GM21619 (cell line): ENCODE data around the gene KYNU.
A peak's percentile ranks its signal among the peaks of the same experiment; 100 is the strongest.
"Not testable (repeated sequence)": the region's sequence is repeated elsewhere in the genome, so short reads cannot be mapped to it uniquely, and the experiment has no call there.

ENCODE experiments used
- ATAC-seq: cut with Tn5 transposase; IDR thresholded peaks from one replicate; pipeline ENCODE4 v1.9.1; 2021; ENCODE audit not compliant: unreplicated experiment

Gene KYNU

DNA sequence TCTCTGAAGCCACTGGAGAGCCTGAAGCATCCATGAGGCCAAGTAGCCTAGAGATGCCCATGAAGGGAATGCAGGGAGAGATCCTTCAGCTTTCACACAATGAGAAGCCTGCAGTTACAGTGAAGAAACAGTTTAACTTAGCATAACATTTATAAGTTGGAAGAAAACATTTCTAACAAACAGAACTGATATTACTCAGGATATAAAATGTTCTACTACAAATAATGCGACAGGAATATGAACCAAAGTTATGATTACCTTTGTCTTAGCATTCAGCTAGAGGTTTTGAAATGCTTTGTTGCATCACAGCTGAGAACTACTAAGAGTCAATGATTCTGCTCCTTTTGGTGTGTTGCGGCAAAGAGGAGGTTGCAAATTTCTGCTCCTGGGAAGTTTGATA, 6.9 kb upstream of the KYNU start:
- no peak for ATAC-seq

- ATAC-seq = no peak
Observed at GRCh38 chr2:142871396-142871795, 6.1 kb upstream of the KYNU start.

GRCh38 chr2:142872882-142873724, 4.4 kb upstream of the KYNU start:
- ATAC-seq = no peak

DNA sequence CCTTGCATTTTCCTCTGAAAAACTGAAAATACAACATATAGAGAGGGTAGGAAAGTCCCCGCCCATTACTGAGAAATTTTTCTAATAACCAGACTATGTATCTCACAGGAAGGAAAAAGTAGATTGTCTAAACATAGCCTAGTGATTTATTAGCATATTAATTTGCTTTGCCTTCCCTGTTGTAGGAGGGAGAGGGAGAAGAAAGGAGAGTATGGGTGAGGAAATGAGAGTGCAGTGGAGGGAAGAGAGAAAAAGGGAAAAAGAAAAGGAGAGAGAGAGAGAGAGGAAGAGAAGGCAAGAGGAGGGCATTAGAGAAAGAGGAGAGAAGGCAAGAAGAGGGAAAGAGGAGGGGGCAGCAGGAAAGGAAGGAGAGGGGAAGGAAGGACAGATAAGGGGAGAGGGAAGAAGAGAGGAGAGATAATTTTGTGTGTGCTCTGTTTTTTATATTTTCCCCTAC, 3.6 kb upstream of the KYNU start:
- no peak for ATAC-seq

GRCh38 chr2:142874293-142874814, 3.1 kb upstream of the KYNU start:
- peak; percentile 20 for ATAC-seq

DNA sequence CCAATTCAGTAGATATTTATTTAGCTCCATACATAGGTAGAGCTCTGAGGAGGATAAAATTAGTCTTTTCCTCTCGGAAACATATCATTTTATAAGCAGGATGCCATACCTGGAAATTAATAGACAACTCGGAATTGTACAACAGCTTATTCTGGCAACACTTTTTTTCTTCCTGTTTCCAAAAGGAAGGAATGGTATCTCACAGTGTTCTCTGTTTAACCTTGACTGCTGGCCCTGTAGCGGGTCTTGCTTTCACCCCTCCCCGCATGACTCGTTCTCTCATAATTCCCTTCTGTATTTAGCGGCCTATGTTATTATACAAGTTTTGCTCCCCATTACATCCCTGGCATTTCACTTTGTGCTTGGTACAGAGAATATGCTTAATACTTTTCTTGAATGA, 2.5 kb upstream of the KYNU start:
- ATAC-seq = no peak

DNA sequence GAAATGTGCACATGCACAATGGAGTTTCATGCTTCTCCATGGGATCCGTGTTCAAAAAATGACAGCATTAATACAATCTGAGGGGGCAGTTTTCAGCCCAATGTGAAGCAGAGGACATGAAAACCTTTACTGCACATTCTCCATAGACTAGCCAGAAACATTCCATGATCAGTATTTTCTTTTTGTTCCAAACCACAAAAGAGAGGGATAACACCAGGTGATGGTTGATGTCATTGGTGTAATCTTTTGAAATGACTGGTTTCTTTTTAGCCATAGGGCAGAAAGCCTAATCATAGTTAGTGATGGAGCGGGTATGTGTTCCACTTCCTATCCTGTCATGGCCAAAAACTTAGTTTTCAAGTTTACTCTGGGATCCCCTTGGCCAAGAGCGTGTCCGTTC, 1.8 kb upstream of the KYNU start:
- ATAC-seq = no peak

- no peak for ATAC-seq
Observed at GRCh38 chr2:142876423-142876822, 1.0 kb upstream of the KYNU start.

DNA sequence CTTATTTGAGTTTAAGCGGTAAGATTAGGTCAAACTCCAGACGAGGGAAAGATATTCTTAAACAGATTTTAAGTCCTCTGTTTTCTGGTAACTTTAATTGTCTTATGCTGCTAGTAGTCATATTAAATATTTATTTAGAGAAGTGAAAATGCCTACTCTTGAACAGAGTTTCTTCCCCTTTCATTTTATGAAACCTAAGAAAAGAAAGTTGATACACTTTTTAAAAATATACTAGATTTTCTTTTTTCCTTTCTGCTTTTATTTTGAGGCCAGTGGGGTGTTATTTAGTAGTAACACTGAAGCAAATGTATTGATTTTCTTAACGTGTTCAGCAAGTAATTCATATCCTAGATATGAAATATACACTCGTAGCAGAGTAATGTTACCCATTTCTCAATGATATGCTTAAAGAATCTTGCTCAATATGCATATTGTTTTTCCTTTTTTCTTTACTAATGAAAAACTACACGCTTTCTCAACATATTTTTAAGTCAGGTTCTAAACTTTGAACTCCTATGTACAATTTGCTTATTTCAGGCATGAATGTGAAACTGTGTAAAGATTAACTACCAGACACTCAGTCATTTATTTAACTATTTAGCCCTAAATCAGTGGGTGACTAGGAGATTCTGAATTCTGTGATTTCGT, 691 bp downstream of the KYNU start:
- peak; percentile 26 for ATAC-seq

GRCh38 chr2:142879151-142879550, 1.7 kb downstream of the KYNU start:
- no peak for ATAC-seq

DNA sequence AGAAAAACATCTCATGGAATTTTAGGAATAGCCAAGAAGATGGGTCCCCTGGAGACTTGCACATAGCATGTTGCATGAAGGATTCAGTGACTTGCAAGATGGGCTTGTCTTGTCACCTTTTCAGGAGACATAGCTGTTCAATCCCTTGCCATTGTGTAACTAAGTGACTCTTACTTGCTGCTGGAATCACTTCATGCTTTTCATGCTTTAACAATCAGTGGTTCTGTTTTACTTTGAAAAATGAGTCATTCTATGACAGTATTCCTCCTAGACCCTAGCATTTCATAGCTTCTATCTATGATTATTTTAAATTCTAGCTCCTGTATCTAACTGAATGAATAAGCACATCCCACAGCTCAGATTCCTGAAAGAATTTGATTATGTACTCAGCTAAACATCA, 2.8 kb downstream of the KYNU start:
- no peak for ATAC-seq

GRCh38 chr2:142881619-142882018, 4.2 kb downstream of the KYNU start:
- no peak for ATAC-seq

- not testable (repeated sequence) for ATAC-seq
Observed at GRCh38 chr2:142882500-142882899, 5.0 kb downstream of the KYNU start.

DNA sequence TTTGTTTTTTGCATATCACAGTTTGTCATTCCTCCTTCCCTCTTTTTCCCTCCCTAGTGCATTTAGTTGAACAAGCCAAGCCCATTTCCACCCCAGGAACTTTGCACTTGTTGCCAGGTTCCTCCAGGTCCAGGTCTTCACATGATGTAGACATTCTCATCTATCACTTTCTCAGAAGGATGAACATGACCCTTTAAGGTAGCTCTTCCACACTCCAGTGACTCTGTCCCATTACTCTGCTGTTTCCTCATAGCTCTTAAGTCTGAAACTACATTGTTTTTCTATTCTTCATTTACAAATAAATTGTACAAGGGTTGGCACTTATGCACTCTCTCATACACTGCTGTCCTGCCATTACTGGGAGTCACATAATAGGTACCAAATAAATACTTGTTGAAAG, 6.1 kb downstream of the KYNU start:
- ATAC-seq = no peak

- ATAC-seq = no peak
Observed at GRCh38 chr2:142885543-142885942, 8.1 kb downstream of the KYNU start.

DNA sequence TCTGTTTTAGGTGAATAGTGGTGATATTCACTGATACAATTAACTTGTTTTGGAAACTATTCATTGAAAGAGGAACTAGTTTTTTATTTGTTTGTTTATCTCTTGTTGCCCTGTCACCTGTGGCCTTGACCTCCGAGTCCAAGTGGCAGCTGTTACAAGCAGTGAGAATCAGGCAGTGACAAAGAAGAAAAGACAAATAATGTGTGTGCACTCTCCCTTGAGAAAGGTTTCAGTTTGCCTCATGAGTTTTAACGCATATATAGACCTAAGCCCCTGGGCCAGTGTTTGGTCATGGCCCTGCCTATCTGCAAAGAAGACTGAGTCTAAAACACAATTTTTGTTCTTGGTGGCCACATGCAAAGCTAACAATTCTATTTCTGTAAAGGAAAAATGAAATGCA, 15.3 kb downstream of the KYNU start:
- peak; percentile 99 for ATAC-seq

DNA sequence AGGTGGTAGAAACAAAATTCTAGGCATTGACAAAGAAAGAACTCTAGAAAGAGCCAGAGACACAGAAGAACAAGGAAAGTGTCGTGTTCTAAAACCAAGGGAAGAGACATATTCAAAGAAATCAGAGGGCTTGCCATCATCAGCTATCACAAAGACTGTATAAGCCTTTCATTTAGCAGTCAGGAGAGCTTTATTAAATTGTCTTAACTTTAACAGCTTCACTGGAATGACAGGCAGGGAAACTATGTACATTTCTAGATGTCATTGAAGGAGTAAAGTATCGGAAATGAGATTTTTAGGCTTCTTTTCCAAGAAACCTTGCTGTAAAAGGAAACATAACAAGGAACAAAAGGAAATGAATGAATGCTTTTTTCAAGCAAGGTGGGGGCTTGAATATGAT, 15.8 kb downstream of the KYNU start:
- ATAC-seq = no peak

GRCh38 chr2:142897807-142898206, 20.3 kb downstream of the KYNU start:
- no peak for ATAC-seq

DNA sequence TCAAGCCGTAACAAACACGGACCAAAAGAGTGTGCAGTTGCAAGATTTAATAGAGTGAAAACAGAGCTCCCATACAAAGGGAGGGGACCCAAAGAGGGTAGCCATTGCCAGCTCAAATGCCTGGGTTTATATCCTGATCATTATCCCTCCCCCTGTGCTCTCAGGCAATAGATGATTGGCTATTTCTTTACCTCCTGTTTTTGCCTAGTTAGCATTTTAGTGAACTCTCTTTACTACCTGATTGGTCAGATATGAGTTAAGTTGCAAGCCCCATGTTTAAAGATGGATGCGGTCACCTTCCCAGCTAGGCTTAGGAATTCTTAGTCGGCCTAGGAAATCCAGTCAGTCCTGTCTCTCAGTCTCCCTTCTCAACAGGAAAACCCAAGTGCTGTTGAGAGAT, 22.9 kb downstream of the KYNU start:
- ATAC-seq = not testable (repeated sequence)

GRCh38 chr2:142901780-142902179, 24.3 kb downstream of the KYNU start:
- no peak for ATAC-seq

DNA sequence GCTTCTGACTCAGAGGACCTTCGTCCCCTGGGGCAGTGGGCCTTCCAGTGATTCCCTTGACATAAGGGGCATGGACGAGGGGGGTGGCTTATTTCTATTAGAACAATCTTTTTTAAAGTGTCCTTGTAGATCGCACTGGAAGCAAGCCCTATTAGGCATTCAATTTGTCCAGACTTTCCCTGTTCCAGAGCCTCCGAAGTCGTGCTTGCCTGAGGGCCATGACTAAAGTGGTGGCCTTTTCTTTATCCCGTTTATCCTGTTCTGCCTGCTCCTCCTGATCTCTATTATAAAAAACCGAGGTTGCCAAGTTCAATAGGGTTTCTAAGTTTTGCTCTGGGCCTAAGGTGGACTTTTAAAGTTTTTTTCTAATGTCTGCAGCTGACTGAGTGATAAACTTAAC, 26.3 kb downstream of the KYNU start:
- not testable (repeated sequence) for ATAC-seq

GRCh38 chr2:142907653-142908052, 30.2 kb downstream of the KYNU start:
- no peak for ATAC-seq
